Measurements from ENCODE around the gene ADAM33. TPM values are rescaled to one million over a fixed set of nuclear protein-coding genes. Genes with fewer than 3 reads are reported as not detected.

Gene ADAM33
- total RNA-seq, 1 donor from 2014 or later = 7.0 TPM

DNA sequence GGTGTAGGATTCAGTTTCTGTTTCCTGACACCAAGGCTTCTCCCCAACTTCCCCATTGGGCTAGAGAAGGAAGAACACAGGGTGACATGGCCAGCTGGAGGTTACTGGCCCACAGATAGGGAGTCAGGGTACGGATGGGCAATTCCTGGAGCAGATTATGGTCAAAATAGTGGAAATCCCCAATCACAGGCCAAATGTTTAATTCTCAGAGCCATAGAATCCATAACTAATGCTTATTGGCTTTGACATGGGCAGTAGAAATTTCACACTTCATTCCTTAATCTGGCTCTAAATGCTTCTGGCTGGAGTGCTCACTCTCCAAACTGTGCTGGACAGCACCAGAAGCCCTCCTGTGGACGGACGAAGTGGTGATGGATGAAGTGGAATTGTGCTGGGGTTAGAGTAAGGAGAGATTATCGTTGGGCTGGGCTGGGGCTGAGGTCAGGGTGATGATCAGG lies 29.7 kb upstream of the ADAM33 start:
- no peaks in the 10 kb centered on the region for H3K4me1 Mint-ChIP-seq
- H3K4me3 Mint-ChIP-seq = no peak overlapping the region
- Histone ChIP-seq H3K4me2 (no peak overlapping the region), H3K4me1 (no peaks in the 10 kb centered on the region), H3K27me3 (no peaks in the 10 kb centered on the region), H2AFZ (replicated peaks) (no peak overlapping the region), H3K79me2 (ENCODE audit: low read depth) (no peaks in the 10 kb centered on the region), H3K9ac (no peak overlapping the region), H3K27ac (no peak overlapping the region), H3K36me3 (no peaks in the 10 kb centered on the region), H3K4me3 (no peak overlapping the region), H3F3A (ENCODE audit: low read depth) (no peaks in the 10 kb centered on the region), H4K20me1 (ENCODE audit: low read depth) (no peaks in the 10 kb centered on the region), H3K9me3 (ENCODE audit: low read depth) (no peaks in the 10 kb centered on the region)
- no peak overlapping the region for H3K27ac Mint-ChIP-seq
- H3K27me3 Mint-ChIP-seq (ENCODE audit: insufficient read depth, low read depth) = peaks cover 4% of the 10 kb centered on the region
- H3K36me3 Mint-ChIP-seq = no peaks in the 10 kb centered on the region
- DNase-seq (ENCODE audit: low spot score) = no peak
- TF ChIP-seq, protein P1, sequence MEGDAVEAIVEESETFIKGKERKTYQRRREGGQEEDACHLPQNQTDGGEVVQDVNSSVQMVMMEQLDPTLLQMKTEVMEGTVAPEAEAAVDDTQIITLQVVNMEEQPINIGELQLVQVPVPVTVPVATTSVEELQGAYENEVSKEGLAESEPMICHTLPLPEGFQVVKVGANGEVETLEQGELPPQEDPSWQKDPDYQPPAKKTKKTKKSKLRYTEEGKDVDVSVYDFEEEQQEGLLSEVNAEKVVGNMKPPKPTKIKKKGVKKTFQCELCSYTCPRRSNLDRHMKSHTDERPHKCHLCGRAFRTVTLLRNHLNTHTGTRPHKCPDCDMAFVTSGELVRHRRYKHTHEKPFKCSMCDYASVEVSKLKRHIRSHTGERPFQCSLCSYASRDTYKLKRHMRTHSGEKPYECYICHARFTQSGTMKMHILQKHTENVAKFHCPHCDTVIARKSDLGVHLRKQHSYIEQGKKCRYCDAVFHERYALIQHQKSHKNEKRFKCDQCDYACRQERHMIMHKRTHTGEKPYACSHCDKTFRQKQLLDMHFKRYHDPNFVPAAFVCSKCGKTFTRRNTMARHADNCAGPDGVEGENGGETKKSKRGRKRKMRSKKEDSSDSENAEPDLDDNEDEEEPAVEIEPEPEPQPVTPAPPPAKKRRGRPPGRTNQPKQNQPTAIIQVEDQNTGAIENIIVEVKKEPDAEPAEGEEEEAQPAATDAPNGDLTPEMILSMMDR (IDR thresholded peaks at IDR 0.05) = no peak
- TF ChIP-seq EZH2phosphoT487 (IDR thresholded peaks at IDR 0.05) (no peak), EZH2 (IDR thresholded peaks at IDR 0.05) (no peak)
- H3K9me3 Mint-ChIP-seq = no peaks in the 10 kb centered on the region

DNA sequence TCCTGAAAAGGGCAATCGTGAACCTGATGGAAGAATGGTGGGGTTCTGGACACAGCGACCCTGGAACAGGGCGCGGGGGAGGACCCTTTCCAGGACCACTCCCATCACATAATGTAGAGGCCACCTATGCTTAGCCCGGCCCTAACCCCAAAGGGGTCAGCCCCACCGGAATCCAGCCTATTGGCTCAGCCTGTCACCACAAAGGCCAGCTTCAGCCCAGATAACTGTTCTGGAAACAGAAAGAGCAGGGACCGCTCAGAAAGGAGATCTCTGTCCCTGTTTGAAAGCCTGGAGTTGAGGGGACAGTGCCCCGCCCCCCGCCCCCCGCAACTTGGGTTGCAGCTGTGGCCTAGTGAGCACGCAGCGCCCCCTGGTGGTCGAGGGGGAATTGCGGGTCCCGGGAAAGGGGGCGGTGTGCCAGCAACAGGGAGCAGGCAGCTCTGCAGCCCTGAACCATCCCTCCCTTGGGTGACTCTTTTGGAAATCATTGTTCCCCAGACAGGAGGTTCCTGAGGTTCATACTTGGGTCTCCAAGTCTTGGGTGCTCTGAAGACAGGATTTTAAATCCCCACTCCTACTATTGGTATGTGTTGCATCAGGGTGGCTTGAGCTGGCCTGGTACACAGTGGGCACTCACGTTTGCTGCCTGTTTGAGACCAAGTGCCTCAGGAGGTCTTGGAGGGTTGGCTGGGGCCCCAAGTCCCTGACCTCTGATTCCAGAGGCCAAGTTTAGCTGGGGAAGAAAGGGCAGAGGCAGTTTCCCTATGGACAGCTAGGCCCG lies 29.1 kb upstream of the ADAM33 start:
- Histone ChIP-seq H3K4me2 (no peak overlapping the region), H4K20me1 (ENCODE audit: low read depth) (no peaks in the 10 kb centered on the region), H3K79me2 (ENCODE audit: low read depth) (no peaks in the 10 kb centered on the region), H2AFZ (replicated peaks) (no peak overlapping the region), H3K4me1 (no peaks in the 10 kb centered on the region), H3K36me3 (no peaks in the 10 kb centered on the region), H3K27ac (no peak overlapping the region), H3F3A (ENCODE audit: low read depth) (no peaks in the 10 kb centered on the region), H3K4me3 (no peak overlapping the region), H3K9me3 (ENCODE audit: low read depth) (no peaks in the 10 kb centered on the region), H3K9ac (no peak overlapping the region), H3K27me3 (no peaks in the 10 kb centered on the region)
- no peaks in the 10 kb centered on the region for H3K9me3 Mint-ChIP-seq
- no peaks in the 10 kb centered on the region for H3K36me3 Mint-ChIP-seq
- H3K27ac Mint-ChIP-seq = no peak overlapping the region
- TF ChIP-seq EZH2phosphoT487 (IDR thresholded peaks at IDR 0.05) = no peak
- TF ChIP-seq, protein P1 (IDR thresholded peaks at IDR 0.05) = peak; percentile 99
- peak; percentile 85 for DNase-seq (ENCODE audit: low spot score)
- H3K4me1 Mint-ChIP-seq = no peaks in the 10 kb centered on the region
- H3K4me3 Mint-ChIP-seq = no peak overlapping the region
- H3K27me3 Mint-ChIP-seq (ENCODE audit: insufficient read depth, low read depth) = peaks cover 5% of the 10 kb centered on the region

DNA sequence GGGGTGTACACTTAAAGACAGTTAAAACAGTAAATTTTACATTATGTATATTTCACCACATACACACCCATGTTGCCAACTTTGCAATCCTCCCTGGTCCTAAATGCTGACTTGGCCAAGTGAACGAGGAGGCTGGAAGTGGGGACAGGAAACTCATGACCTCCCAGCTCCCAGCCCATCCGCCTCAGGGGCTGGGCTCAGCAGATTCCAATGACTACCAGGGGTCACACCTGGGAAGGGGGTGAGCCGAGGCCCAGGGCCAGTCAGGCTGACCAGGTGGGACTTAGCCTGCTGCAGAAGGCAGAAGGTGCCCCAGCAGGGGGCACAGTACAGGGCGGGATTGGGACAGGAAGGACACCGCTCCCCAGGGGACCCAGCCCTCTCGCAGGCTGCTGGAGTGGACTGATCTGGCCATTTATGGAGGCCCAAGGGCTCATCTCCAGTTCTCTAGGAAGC lies 28.2 kb upstream of the ADAM33 start:
- no peak overlapping the region for H3K27ac ChIP-seq
- H3K27ac Mint-ChIP-seq = no peak overlapping the region
- H3K27me3 Mint-ChIP-seq (ENCODE audit: insufficient read depth, low read depth) = peaks cover 5% of the 10 kb centered on the region
- H3K4me1 Mint-ChIP-seq = no peaks in the 10 kb centered on the region
- no peaks in the 10 kb centered on the region for H3F3A ChIP-seq (ENCODE audit: low read depth)
- no peak overlapping the region for H3K4me3 ChIP-seq
- no peaks in the 10 kb centered on the region for H3K9me3 Mint-ChIP-seq
- H2AFZ ChIP-seq (replicated peaks) = no peak overlapping the region
- TF ChIP-seq, protein P1 (IDR thresholded peaks at IDR 0.05) = no peak
- no peak for TF ChIP-seq EZH2 (IDR thresholded peaks at IDR 0.05)
- no peak for TF ChIP-seq EZH2phosphoT487 (IDR thresholded peaks at IDR 0.05)
- no peaks in the 10 kb centered on the region for H3K36me3 Mint-ChIP-seq
- H3K9me3 ChIP-seq (ENCODE audit: low read depth) = no peaks in the 10 kb centered on the region
- no peak for DNase-seq (ENCODE audit: low spot score)
- no peaks in the 10 kb centered on the region for H4K20me1 ChIP-seq (ENCODE audit: low read depth)
- H3K9ac ChIP-seq = no peak overlapping the region
- H3K4me1 ChIP-seq = no peaks in the 10 kb centered on the region
- H3K27me3 ChIP-seq = no peaks in the 10 kb centered on the region
- no peaks in the 10 kb centered on the region for H3K79me2 ChIP-seq (ENCODE audit: low read depth)
- H3K4me3 Mint-ChIP-seq = no peak overlapping the region
- H3K4me2 ChIP-seq = no peak overlapping the region
- no peaks in the 10 kb centered on the region for H3K36me3 ChIP-seq
